HG03175 (cell line): ENCODE data around the gene PRR20A.
"Not testable (repeated sequence)": the region's sequence is repeated elsewhere in the genome, so short reads cannot be mapped to it uniquely, and the experiment has no call there.

ENCODE experiments used
- ATAC-seq: cut with Tn5 transposase; IDR thresholded peaks from one replicate; pipeline ENCODE4 v1.9.1; 2021; ENCODE audit warnings: mild to moderate bottlenecking, moderate library complexity; ENCODE audit not compliant: unreplicated experiment

Gene PRR20A

GRCh38 chr13:57140235-57140968 lies at the start of gene PRR20A:
PRR20A (plus strand) TSS chr13:57140918; CDS start chr13:57141305, 387 bp downstream.
- ATAC-seq, result not testable (repeated sequence)

DNA sequence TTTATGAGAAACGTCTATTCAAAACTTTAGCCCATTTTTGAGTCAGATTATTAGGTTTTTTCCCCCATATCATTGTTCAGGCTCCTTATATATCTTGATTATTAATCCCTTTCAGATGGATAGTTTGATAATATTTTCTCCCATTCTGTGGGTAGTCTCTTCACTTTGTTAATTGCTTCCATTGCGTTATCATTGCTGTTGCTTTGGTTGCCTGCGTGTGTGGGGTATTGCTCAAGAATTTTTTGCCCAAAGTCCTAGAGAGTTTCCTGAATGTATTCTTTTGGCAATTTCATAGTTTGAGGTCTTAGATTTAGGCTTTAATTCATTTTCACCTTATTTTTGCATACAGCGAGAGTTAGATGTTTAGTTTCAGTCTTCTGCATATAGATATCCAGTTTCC lies 25.8 kb upstream of the PRR20A start:
- ATAC-seq, result no peak

DNA sequence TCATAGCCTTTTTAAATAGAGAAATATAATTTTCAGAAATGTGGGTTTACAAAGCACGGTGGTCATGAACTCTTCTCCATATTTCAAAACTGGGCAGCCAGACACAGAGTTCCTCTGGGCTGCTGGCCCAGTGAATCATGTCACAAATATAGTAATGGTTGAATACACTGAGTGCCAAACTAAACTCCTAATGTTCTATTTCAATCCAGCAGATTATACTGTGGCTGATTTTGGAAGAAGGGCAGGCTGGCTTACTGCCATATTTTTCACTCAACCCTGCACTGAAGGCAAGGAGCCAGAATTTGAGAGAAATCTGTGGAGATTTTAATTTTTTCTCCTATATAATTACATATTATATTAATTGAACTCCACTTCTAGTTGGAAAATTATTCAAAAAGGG lies 17.0 kb upstream of the PRR20A start:
- no peak for ATAC-seq

- ATAC-seq, result no peak
These were observed 11.8 kb upstream of the PRR20A start for GRCh38 chr13:57128909-57129308.

DNA sequence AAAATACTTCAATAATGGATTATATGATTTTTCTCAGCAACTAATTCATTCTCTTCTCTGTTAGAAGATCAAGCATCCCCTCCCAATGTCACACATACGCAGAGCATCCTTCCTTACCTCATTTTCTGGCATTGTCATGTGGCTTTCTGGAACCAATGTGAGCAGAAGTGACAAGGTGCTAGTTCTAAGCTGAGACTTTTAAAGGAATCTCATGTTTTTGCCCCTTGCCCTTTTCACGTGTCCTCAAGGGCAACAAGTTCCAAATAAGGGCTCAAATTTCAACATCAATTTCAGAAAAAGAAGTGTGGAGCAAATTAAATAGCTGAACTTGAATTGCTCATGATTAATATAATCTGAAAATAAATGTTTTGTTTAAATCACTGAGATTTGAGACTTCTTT lies 4.6 kb upstream of the PRR20A start:
- ATAC-seq, result no peak

GRCh38 chr13:57137585-57137984 lies 3.1 kb upstream of the PRR20A start:
- ATAC-seq, result no peak

DNA sequence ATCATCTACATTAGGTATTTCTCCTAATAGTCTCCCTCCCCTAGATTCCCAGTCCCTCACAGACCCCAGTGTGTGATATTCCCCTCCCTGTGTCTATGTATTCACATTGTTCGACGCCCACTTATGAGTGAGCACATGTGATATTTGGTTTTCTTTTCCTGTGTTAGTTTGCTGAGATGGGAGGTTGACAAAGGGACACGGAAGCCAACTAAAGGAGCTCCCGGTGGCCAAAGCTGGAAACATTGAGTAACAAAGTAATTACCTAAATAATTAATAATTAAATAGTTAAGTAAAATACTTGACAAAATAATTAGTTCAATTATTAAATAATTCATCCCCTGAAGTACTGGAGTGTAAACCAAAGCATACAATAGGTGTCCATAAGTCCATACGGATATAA lies 1.7 kb upstream of the PRR20A start:
- ATAC-seq, result no peak

GRCh38 chr13:57139781-57140180 lies 937 bp upstream of the PRR20A start:
- not testable (repeated sequence) for ATAC-seq

- ATAC-seq, result not testable (repeated sequence)
These were observed 6.5 kb downstream of the PRR20A start, which contains the start of gene PRR20B for GRCh38 chr13:57147188-57147587. PRR20B (plus strand) TSS chr13:57147488; CDS start chr13:57147875, 387 bp downstream.

DNA sequence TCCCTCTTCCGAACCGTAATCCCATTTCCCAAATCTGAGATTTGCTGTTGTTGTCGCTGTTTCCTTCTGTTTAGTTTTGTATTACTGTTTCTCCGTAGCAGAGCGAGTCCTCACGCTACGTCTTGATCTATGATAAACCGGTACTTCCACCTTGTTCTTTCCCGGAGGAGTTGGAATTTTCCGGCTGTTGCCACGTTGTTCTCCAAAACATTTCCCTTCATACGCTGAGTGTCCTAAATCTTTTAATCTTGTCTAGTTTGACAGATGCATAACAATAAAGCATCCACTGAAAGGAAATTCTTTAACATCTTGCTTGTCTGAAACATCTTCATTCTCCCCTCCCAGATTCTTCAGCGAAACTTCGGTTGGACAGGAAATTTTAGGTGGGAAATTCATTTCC lies 7.4 kb downstream of the PRR20A start:
- ATAC-seq, result not testable (repeated sequence)

GRCh38 chr13:57153761-57154160 lies 13.0 kb downstream of the PRR20A start, which contains the start of gene PRR20C:
PRR20C (plus strand) TSS chr13:57154061; CDS start chr13:57154448, 387 bp downstream.
- not testable (repeated sequence) for ATAC-seq

DNA sequence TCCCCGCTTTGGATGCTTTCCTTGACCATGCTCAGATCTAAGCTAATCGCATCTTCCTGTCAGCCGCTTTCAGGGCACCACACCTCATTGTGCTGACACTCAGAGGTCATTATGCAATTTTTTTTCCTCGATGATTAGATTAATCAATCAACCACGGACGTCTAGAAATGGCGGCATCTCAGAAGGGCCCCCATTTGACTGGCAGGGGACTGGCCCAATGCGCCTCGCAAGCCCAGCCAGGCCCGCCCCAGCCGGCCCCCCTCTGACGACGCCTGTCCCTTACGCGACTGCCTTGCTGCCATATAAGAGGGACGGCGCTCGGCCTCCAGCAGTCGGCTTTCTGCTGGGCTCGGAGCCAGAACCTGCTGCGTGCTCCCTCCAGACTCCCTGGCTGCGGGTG lies 19.6 kb downstream of the PRR20A start, which contains the start of gene PRR20D:
Gene PRR20D, plus strand, starts transcription at position 301 of the 400 bp plus-strand sequence. CDS start 387 bp downstream, outside the sequence.
- not testable (repeated sequence) for ATAC-seq

GRCh38 chr13:57166897-57167296 lies 26.2 kb downstream of the PRR20A start, which contains the start of gene PRR20E:
PRR20E (plus strand) TSS chr13:57167197; CDS start chr13:57167584, 387 bp downstream.
- not testable (repeated sequence) for ATAC-seq

DNA sequence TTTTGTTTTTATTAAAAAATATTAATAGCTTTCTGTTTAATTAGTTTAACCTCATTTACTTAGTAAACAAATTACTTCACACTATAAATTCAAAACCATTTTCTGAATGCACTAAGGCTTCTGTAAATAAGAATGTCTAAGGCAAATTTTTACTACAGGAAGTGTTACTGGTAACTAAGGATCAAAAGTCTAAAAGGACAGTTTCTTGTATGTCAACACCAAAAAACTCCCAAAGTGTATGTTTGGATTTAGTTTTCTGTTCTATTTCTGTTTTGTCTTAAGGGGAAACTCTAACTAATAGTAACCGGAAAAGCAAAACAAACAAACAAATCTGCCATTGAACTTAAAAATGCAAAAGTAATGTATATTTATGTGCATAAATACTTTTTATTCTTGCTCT lies 50.9 kb downstream of the PRR20A start:
- no peak for ATAC-seq
